ENCODE data around the gene ANK3.

GRCh38 chr10:60320666-60321065 is 69.0 kb downstream of the ANK3 start:
- TF ChIP-seq, protein P1, sequence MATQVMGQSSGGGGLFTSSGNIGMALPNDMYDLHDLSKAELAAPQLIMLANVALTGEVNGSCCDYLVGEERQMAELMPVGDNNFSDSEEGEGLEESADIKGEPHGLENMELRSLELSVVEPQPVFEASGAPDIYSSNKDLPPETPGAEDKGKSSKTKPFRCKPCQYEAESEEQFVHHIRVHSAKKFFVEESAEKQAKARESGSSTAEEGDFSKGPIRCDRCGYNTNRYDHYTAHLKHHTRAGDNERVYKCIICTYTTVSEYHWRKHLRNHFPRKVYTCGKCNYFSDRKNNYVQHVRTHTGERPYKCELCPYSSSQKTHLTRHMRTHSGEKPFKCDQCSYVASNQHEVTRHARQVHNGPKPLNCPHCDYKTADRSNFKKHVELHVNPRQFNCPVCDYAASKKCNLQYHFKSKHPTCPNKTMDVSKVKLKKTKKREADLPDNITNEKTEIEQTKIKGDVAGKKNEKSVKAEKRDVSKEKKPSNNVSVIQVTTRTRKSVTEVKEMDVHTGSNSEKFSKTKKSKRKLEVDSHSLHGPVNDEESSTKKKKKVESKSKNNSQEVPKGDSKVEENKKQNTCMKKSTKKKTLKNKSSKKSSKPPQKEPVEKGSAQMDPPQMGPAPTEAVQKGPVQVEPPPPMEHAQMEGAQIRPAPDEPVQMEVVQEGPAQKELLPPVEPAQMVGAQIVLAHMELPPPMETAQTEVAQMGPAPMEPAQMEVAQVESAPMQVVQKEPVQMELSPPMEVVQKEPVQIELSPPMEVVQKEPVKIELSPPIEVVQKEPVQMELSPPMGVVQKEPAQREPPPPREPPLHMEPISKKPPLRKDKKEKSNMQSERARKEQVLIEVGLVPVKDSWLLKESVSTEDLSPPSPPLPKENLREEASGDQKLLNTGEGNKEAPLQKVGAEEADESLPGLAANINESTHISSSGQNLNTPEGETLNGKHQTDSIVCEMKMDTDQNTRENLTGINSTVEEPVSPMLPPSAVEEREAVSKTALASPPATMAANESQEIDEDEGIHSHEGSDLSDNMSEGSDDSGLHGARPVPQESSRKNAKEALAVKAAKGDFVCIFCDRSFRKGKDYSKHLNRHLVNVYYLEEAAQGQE (IDR thresholded peaks at IDR 0.05; ENCODE audit: unreplicated experiment) = no peak
- TF ChIP-seq, protein P2, sequence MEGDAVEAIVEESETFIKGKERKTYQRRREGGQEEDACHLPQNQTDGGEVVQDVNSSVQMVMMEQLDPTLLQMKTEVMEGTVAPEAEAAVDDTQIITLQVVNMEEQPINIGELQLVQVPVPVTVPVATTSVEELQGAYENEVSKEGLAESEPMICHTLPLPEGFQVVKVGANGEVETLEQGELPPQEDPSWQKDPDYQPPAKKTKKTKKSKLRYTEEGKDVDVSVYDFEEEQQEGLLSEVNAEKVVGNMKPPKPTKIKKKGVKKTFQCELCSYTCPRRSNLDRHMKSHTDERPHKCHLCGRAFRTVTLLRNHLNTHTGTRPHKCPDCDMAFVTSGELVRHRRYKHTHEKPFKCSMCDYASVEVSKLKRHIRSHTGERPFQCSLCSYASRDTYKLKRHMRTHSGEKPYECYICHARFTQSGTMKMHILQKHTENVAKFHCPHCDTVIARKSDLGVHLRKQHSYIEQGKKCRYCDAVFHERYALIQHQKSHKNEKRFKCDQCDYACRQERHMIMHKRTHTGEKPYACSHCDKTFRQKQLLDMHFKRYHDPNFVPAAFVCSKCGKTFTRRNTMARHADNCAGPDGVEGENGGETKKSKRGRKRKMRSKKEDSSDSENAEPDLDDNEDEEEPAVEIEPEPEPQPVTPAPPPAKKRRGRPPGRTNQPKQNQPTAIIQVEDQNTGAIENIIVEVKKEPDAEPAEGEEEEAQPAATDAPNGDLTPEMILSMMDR (conservative IDR thresholded peaks at IDR 0.05; ENCODE audit: low read depth in 2 of 2) = no peak
- TF ChIP-seq POLR2AphosphoS5 (IDR thresholded peaks at IDR 0.05; ENCODE audit: low read depth) = no peak
- TF ChIP-seq EZH2 (IDR thresholded peaks at IDR 0.05; ENCODE audit: low read depth, unreplicated experiment) = no peak
- no peak for TF ChIP-seq EZH2phosphoT487 (IDR thresholded peaks at IDR 0.05; ENCODE audit: unreplicated experiment)
- no peak for TF ChIP-seq JUNB (IDR thresholded peaks at IDR 0.05; ENCODE audit: unreplicated experiment)
- TF ChIP-seq, protein P3, sequence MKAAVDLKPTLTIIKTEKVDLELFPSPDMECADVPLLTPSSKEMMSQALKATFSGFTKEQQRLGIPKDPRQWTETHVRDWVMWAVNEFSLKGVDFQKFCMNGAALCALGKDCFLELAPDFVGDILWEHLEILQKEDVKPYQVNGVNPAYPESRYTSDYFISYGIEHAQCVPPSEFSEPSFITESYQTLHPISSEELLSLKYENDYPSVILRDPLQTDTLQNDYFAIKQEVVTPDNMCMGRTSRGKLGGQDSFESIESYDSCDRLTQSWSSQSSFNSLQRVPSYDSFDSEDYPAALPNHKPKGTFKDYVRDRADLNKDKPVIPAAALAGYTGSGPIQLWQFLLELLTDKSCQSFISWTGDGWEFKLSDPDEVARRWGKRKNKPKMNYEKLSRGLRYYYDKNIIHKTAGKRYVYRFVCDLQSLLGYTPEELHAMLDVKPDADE (IDR thresholded peaks at IDR 0.05) = no peak
- TF ChIP-seq ZNF114 (CRISPR knock-in tag; IDR thresholded peaks at IDR 0.05) = no peak
- no peak for TF ChIP-seq CREB1 (CRISPR knock-in tag; IDR thresholded peaks at IDR 0.05; ENCODE audit: low read depth)

All from GM23338 (cell line).